DMS 273 (cell line): Measurements from ENCODE around the gene SF3B3.

Experiments
- DNase-seq: peaks from one replicate; lab custom pipeline; 2025; ENCODE audit not compliant: unreplicated experiment; lab: John Stamatoyannopoulos, UW

SF3B3 gene

DNA sequence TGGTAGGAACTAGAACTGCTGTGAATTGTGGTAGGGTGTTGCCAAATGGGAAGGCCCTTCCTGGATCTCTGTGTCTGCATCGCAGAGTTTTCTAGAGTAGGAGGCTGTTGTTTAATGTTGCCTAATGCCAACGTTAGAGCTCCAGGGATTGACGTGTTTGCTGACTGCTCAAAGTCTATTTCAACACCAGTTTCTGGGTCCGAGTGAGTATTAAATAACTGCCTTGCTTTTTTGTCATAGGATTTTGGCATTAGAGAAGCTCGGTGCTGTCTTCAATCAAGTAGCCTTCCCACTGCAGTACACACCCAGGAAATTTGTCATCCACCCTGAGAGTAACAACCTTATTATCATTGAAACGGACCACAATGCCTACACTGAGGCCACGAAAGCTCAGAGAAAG is 40.0 kb downstream of the SF3B3 start:
- no peak for DNase-seq

DNA sequence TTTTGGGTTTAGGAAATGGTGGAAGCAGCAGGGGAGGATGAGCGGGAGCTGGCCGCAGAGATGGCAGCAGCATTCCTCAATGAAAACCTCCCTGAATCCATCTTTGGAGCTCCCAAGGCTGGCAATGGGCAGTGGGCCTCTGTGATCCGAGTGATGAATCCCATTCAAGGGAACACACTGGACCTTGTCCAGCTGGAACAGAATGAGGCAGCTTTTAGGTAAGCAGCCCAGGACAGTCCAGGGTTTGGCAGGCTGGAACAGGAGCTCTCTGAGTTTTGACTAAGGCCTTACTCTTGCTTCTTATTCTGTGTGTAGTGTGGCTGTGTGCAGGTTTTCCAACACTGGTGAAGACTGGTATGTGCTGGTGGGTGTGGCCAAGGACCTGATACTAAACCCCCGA is 41.4 kb downstream of the SF3B3 start:
- no peak for DNase-seq

GRCh38 chr16:70568601-70569237 is 45.1 kb downstream of the SF3B3 start:
- DNase-seq: no peak

DNA sequence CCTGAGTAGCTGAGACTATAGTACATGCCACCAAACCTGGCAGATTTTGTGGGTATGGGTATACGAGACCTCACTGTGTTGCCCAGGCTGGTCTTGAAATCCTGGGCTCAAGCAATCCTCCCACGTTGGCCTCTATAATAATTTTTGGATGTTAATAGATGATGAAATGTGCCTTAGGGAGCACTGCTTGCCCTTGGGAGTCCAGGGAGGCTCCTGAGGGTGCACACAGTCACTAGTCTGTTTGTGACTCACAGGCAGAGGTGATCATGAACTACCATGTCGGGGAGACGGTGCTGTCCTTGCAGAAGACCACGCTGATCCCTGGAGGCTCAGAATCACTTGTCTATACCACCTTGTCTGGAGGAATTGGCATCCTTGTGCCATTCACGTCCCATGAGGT is 46.1 kb downstream of the SF3B3 start:
- DNase-seq: no peak

DNA sequence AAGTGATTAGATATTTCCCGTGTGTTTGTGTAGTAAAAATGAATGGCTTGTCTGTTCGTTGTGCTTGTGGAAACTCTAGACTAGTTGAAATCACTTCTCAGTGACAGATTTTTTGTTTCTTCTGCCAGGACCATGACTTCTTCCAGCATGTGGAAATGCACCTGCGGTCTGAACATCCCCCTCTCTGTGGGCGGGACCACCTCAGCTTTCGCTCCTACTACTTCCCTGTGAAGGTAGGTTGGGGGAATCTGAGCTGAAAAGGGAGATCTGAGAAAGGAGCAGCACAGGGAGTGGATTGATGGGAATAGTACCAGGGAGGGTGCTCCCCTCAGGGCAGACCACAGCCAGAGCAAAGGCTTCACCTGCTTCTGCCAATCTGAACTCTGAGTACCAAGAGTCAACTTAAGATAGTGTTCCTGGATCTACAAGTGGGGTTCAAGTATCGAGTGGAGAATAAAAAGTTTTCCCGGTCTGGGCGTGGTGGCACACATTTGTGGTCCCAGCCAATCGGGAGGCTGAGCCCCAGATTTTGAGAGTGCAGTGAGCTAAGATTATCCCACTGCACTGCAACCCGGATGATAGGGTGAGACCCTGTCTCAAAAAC is 47.5 kb downstream of the SF3B3 start:
- DNase-seq: no peak

GRCh38 chr16:70571623-70572022 is 48.0 kb downstream of the SF3B3 start:
- DNase-seq: no peak

DNA sequence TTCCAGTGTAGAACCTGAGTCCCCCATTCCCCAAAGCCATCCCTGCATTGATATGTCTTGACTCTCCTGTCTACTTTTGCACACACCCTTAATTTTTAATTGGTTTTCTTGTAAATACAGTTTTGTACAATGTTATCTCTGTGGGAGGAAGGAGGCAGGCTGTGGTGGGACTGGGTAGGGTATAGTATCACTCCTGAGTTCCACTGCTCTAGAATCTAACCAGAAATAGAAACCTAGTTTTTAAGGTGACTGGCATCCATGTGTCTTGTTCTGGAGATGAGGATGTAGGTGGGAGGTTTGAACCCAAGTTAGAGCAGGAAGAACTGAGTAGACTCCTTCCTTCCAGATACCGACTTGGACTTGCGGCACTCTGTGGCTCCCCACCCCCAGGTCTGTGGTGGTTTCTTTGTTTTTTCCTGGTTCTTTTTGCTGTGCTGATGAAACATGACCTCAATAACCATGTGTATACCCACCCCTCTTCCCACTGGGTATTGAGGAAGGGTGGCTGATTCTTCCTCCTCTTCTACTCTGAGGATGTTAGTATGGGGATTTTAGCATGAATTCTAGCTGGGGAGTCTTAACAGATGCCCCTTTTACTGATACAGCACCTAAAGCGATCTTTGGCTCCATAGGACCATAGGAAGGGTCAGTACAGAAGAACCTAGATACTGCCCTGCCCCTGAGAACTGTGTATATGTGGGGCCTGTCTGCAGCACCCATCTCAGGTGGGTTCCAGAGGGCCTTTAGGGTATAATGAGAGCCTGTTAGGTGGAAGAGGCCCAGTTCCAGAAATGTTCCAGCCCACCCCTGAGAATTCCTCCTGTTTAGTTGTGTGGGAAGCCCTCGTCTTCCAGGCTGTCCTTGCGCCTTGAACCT is 48.7 kb downstream of the SF3B3 start:
- no peak for DNase-seq

- DNase-seq: no peak
Observed at GRCh38 chr16:70572926-70573270, 49.3 kb downstream of the SF3B3 start.

- DNase-seq: no peak
Observed at GRCh38 chr16:70573451-70574121, 50.0 kb downstream of the SF3B3 start.

- DNase-seq: no peak
Observed at GRCh38 chr16:70574595-70575271, 51.1 kb downstream of the SF3B3 start.

DNA sequence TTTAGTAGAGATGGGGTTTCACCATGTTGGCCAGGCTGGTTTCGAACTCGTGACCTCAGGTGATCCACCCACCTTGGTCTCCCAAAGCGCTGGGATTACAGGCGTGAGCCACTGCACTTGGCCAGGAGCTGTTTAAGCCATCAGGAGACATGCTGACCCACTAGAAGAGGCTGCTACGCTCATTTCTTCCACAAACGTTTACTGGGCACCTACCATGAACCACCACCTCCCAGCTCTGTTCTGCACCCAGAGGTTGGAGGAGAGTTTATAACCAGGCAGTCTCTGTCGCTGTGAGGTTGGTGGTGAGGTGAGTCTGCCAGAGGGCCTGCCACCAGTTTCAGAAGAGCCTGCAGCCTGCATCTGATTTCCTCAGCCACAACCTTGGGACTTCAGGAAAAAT is 51.8 kb downstream of the SF3B3 start:
- DNase-seq: peak; percentile 49

DNA sequence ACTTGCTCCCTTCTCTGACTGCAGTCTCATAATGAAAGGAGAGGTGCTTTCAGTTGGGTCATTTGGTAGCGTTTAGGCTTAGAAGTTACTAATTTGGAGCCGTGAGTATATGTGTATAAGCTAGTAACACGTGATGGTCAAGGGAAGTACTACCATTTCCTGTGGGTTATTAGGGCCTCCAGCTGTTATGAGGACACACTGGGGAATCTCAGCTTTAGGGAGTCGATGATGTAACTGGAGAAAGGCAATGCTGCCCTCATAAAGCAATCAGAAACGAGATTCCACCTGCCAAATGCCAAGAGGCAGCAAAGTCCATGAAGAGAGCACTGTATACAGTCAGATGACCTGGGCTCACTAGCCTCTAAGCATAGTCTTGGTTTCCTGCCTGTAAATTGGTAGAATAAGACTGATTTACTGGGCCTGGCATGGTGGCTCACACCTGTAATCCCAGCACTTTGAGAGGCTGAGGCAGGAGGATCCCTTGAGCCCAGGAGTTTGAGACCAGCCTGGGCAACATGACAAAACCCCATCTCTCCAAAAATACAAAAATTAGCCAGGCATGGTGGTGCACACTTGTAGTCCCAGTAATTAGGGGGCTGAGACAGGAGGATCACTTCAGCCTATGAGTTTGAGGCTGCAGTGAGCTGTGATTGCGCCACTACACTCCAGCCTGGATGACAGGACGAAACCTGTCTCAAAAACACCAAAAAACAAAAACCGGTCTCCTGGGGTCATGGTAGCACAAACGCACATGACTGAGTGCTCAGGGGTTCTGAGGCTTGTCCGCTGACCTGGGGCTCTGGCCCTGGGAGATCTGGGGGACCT is 53.0 kb downstream of the SF3B3 start:
- peak; percentile 69 for DNase-seq

GRCh38 chr16:70577256-70577698 is 53.7 kb downstream of the SF3B3 start:
- DNase-seq: peak; percentile 60

- peak; percentile 54 for DNase-seq
Observed at GRCh38 chr16:70578035-70578434, 54.4 kb downstream of the SF3B3 start.

DNA sequence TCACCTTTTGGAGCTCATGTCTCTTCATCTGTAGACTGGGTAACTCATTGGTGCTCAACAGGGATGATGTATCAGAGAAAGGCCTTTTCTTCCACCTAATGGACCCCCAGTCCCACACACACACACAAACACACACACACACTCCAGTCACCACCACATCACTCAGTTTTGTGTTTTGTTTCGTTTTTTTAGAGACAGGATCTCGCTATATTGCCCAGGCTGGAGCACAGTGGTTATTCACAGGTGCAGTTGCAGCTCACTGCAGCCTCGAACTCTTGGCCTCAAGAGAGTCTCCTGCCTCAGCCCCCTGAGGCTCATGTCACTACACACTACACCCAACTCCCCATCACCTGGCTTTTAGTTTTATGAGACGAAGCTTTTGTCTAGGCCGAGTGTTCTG is 55.6 kb downstream of the SF3B3 start:
- no peak for DNase-seq

DNA sequence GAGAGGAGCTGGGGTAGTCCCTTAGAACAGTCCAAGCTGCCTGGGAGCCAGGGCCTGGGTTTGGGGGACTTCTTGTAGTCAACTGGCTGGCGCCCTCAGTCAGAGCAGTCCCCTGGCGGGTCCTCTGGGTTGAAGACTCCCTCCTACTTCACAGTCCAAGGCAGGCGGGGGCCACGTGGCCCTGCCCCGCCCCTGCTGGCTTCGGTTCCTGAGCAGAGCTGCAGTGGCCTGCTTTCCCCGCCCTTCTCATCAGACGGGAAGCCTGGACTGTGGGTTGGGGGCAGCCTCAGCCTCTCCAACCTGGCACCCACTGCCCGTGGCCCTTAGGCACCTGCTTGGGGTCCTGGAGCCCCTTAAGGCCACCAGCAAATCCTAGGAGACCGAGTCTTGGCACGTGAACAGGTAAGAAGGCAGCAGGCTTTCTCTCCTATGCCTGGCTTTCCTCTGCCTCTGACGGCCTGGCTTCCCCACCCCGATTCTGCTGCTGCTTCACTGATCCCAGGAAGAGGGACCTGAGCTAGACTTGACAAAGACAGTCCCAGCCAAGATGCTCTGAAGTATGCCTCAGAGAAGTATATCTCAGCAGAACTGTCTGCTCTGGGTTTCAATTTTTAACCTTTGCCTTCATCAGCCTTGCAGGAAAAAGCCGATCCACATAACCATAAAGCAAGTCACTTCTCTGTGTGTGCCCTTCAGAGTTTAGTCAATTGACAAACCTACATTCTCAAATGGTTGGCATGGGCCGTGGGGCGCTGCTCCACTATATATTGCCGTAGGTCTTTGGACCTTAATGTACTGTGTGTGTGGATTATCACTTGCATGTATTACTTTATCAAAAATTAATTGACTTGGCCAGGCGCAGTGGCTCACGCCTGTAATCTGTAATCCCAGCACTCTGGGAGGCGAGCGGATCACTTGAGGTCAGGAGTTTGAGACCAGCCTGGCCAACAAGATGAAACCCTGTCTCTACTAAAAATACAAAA is 56.3 kb downstream of the SF3B3 start:
- DNase-seq: peak; percentile 53

GRCh38 chr16:70582280-70582978 is 58.8 kb downstream of the SF3B3 start:
- DNase-seq: peak; percentile 39

- DNase-seq: no peak
Observed at GRCh38 chr16:70586731-70587130, 63.1 kb downstream of the SF3B3 start.
